ENCODE results near the gene AP3M1. TPM values are rescaled to one million over a fixed set of nuclear protein-coding genes. Genes with fewer than 3 reads are reported as not detected.

The AP3M1 gene
- total RNA-seq, result 18.7 and 20.0 TPM in 2 replicates

GRCh38 chr10:74150204-74150989, at the start of gene AP3M1:
AP3M1 (minus strand) TSS chr10:74150828; CDS start chr10:74138379, 12,449 bp downstream.

GRCh38 chr10:74150990-74151878, 606 bp upstream of the AP3M1 start, which contains the start of gene ADK:
ADK (plus strand) TSS chr10:74151221; CDS start chr10:74151279, 58 bp downstream.

Other genes with a start within 250 kb of the AP3M1 start
- 34.6 and 39.9 TPM in 2 replicates for gene PLAU, start 239.7 kb downstream of the AP3M1 start, total RNA-seq
- gene VCL, start 152.7 kb downstream of the AP3M1 start, total RNA-seq, result 159 and 181 TPM in 2 replicates
- gene ADK, start 393 bp upstream of the AP3M1 start, total RNA-seq, result 21.7 and 26.6 TPM in 2 replicates